MM.1S (cell line): Measurements from ENCODE around the gene MYBL2.
"Not testable (repeated sequence)": the region's sequence is repeated elsewhere in the genome, so short reads cannot be mapped to it uniquely, and the experiment has no call there.

Experiments
- DNase-seq: peaks from one replicate; pipeline ENCODE4 v3.0.0-alpha.2; 2015
- H2AFZ ChIP-seq: fragments of 300-600 bp; sonication (generic); 2 replicates; pipeline ENCODE4 v1.6.0; 2016; ENCODE audit warnings: antibody characterized with exemption, low read length
- H3F3A ChIP-seq: fragments of 300-600 bp; sonication (generic); 2 replicates; pipeline ENCODE4 v1.6.1; 2016; ENCODE audit warnings: mild to moderate bottlenecking, antibody characterized with exemption, low read length, moderate library complexity, mixed read lengths; ENCODE audit not compliant: insufficient read depth
- H3K27ac ChIP-seq: fragments of 300-600 bp; sonication (generic); 2 replicates; pipeline ENCODE4 v1.5.1; 2016; ENCODE audit warnings: mild to moderate bottlenecking, low read length
- H3K27me3 ChIP-seq: fragments of 300-600 bp; sonication (generic); replicated peaks from 2 replicates; pipeline ENCODE4 v1.6.0; 2016; ENCODE audit warnings: low read length; ENCODE audit not compliant: insufficient read depth
- H3K36me3 ChIP-seq: fragments of 300-600 bp; sonication (generic); replicated peaks from 2 replicates; pipeline ENCODE4 v1.6.1; 2016; ENCODE audit warnings: mild to moderate bottlenecking, low read length, mixed read lengths; ENCODE audit not compliant: insufficient read depth
- H3K4me1 ChIP-seq: fragments of 300-600 bp; sonication (generic); 2 replicates; pipeline ENCODE4 v1.6.1; 2016; ENCODE audit warnings: low read length, mixed read lengths
- H3K4me2 ChIP-seq: fragments of 300-600 bp; sonication (generic); 2 replicates; pipeline ENCODE4 v1.6.0; 2016; ENCODE audit warnings: low read depth, low read length
- H3K4me3 ChIP-seq: fragments of 300-600 bp; sonication (generic); 2 replicates; pipeline ENCODE4 v1.5.1; 2016; ENCODE audit warnings: low read length, mixed read lengths
- H3K79me2 ChIP-seq: fragments of 300-600 bp; sonication (generic); 2 replicates; pipeline ENCODE4 v1.6.1; 2016; ENCODE audit warnings: mixed run types, low read length, mixed read lengths
- H3K9ac ChIP-seq: fragments of 300-600 bp; sonication (generic); 2 replicates; pipeline ENCODE4 v1.6.1; 2016; ENCODE audit warnings: low read length, mixed read lengths
- H3K9me2 ChIP-seq: fragments of 300-600 bp; sonication (generic); replicated peaks from 2 replicates; pipeline ENCODE4 v1.6.1; 2016; ENCODE audit warnings: mild to moderate bottlenecking, low read length, mixed read lengths; ENCODE audit not compliant: insufficient read depth
- H3K9me3 ChIP-seq: fragments of 300-600 bp; sonication (generic); replicated peaks from 2 replicates; pipeline ENCODE4 v1.6.1; 2016; ENCODE audit warnings: mild to moderate bottlenecking, low read length, mixed read lengths; ENCODE audit not compliant: insufficient read depth
- H4K20me1 ChIP-seq: fragments of 300-600 bp; sonication (generic); 2 replicates; pipeline ENCODE4 v1.6.1; 2016; ENCODE audit warnings: mild to moderate bottlenecking, low read length, moderate library complexity, mixed read lengths; ENCODE audit not compliant: insufficient read depth
- EZH2 ChIP-seq: fragments of 300-600 bp; sonication (generic); optimal IDR thresholded peaks from 2 replicates; pipeline ENCODE3; 2017; ENCODE audit warnings: low read depth, mild to moderate bottlenecking, antibody characterized with exemption, low read length, mixed read lengths
- EZH2phosphoT487 ChIP-seq: fragments of 300-600 bp; sonication (generic); IDR thresholded peaks from 2 replicates; pipeline ENCODE4 v1.6.1; 2018; ENCODE audit warnings: antibody characterized with exemption, low read length
- TF ChIP-seq, protein P1 (sequence below): fragments of 300-600 bp; sonication (generic); IDR thresholded peaks from 2 replicates; pipeline ENCODE4 v1.5.1; 2016; ENCODE audit warnings: antibody characterized with exemption, low read length, mixed read lengths

MYBL2 gene

DNA sequence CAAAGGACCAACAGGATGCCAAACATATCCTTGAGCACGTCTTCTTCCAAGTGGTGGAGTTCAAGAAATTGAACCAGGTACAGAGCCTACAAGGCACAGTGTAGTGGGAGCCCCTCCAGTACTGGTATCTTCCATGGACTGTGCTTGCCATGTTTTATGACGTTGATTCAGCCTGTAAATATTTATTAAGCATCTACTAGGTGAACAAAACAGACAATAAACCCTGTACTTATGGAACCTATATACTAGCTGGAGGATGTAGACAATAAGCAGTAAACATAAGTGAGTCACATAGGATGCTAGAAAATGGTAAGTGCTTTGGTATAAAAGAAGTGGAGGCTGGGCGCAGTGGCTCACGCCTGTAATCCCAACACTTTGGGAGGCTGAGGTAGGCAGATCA lies 24.4 kb upstream of the MYBL2 start:
- no peaks in the 10 kb centered on the region for H3K79me2 ChIP-seq
- H3K9me2 ChIP-seq = no peaks in the 10 kb centered on the region
- H3K36me3 ChIP-seq = no peaks in the 10 kb centered on the region
- no peak overlapping the region for H2AFZ ChIP-seq
- no peak overlapping the region for H3K4me2 ChIP-seq
- DNase-seq = no peak
- no peak for TF ChIP-seq EZH2phosphoT487
- TF ChIP-seq EZH2 = no peak
- TF ChIP-seq, protein P1, sequence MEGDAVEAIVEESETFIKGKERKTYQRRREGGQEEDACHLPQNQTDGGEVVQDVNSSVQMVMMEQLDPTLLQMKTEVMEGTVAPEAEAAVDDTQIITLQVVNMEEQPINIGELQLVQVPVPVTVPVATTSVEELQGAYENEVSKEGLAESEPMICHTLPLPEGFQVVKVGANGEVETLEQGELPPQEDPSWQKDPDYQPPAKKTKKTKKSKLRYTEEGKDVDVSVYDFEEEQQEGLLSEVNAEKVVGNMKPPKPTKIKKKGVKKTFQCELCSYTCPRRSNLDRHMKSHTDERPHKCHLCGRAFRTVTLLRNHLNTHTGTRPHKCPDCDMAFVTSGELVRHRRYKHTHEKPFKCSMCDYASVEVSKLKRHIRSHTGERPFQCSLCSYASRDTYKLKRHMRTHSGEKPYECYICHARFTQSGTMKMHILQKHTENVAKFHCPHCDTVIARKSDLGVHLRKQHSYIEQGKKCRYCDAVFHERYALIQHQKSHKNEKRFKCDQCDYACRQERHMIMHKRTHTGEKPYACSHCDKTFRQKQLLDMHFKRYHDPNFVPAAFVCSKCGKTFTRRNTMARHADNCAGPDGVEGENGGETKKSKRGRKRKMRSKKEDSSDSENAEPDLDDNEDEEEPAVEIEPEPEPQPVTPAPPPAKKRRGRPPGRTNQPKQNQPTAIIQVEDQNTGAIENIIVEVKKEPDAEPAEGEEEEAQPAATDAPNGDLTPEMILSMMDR = no peak
- H3K9ac ChIP-seq = no peak overlapping the region
- H3K27ac ChIP-seq = no peak overlapping the region
- no peaks in the 10 kb centered on the region for H4K20me1 ChIP-seq
- H3K27me3 ChIP-seq = no peaks in the 10 kb centered on the region
- H3K4me1 ChIP-seq = no peaks in the 10 kb centered on the region
- H3F3A ChIP-seq = no peaks in the 10 kb centered on the region
- H3K9me3 ChIP-seq = no peaks in the 10 kb centered on the region
- no peak overlapping the region for H3K4me3 ChIP-seq

DNA sequence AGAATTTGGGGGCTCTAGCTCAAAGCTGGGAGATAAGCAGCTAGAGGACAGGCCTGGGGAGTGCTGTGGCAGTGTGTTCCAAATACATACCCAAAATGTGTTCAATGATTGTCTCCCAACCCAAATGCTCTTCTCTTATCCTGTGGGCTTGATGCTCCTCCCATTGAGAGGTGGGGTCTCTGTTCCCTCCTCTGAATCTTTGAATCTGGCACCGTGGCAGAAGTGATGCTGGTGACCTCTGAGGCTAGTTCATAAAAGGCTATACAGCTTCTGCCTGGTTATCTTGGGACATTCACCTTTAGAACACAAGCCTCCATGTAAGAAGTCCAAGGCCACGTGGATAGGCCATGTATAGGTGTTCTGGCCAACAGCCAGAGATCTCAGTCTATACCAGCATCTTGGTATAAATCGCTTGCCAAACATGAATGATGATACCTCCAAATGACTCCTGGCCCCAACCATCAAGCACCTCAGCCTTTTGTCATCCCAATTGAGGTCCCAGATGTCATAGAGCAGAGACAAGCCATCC lies 15.9 kb upstream of the MYBL2 start:
- H3K4me3 ChIP-seq = no peak overlapping the region
- H3K4me2 ChIP-seq = no peak overlapping the region
- no peak overlapping the region for H3K27ac ChIP-seq
- H2AFZ ChIP-seq = no peak overlapping the region
- no peaks in the 10 kb centered on the region for H3F3A ChIP-seq
- H3K27me3 ChIP-seq = no peaks in the 10 kb centered on the region
- no peaks in the 10 kb centered on the region for H3K79me2 ChIP-seq
- TF ChIP-seq EZH2phosphoT487 = no peak
- TF ChIP-seq EZH2 = no peak
- TF ChIP-seq, protein P1 = no peak
- H3K9me3 ChIP-seq = no peaks in the 10 kb centered on the region
- no peaks in the 10 kb centered on the region for H3K9me2 ChIP-seq
- DNase-seq = no peak
- no peaks in the 10 kb centered on the region for H4K20me1 ChIP-seq
- H3K36me3 ChIP-seq = no peaks in the 10 kb centered on the region
- no peak overlapping the region for H3K9ac ChIP-seq
- H3K4me1 ChIP-seq = no peaks in the 10 kb centered on the region

DNA sequence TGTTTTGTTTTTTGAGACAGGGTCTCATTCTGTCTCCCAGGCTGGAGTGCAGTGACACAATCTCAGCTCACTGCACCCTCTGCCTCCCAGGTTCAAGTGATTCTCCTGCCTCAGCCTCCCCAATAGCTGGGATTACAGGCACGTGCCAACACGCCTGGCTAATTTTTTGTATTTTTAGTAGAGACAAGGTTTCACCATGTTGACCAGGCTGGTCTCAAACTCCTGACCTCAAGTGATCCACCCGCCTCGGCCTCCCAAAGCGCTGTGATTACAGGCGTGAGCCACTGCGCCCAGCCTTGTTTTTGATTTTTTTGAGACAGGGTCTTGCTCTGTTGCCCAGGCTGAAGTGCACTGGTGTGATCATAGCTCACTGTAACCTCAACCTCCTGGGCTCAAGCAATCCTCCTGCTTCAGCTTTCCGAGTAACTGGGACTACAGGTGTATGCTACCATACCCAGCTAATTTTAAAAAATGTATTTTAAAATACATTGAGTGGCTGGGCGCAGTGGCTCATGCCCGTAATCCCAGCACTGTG lies 15.2 kb upstream of the MYBL2 start:
- H3F3A ChIP-seq, H3K4me1 ChIP-seq, H2AFZ ChIP-seq, H3K9me2 ChIP-seq, H3K79me2 ChIP-seq, H3K9ac ChIP-seq, H3K4me3 ChIP-seq, H3K27me3 ChIP-seq, H3K4me2 ChIP-seq, H4K20me1 ChIP-seq, H3K9me3 ChIP-seq, H3K36me3 ChIP-seq, H3K27ac ChIP-seq, DNase-seq: not testable (repeated sequence)

DNA sequence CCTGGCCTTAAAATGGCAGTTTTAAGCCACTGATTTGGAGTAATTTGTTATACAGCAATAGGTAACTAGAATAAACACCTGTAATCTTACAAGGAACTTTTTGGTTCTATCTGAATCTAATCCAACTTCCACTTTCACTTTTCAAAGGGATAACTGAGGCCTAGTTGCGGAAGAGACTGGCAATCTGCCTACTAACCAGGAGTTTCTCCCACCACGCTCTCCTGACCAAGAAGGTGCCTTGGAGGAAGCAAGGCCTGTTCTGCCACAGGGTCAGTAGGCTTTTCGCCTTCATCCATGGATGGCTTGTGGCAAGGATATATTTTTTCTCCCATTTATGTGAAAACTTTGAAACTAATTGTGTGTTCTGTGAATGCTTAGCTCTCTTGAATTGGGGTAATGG lies 12.9 kb upstream of the MYBL2 start:
- no peaks in the 10 kb centered on the region for H3K9me3 ChIP-seq
- H3K4me3 ChIP-seq = no peak overlapping the region
- no peaks in the 10 kb centered on the region for H3K27me3 ChIP-seq
- H4K20me1 ChIP-seq = no peaks in the 10 kb centered on the region
- H3K9me2 ChIP-seq = no peaks in the 10 kb centered on the region
- DNase-seq = no peak
- H3K27ac ChIP-seq = no peak overlapping the region
- peaks cover 18% of the 10 kb centered on the region for H3F3A ChIP-seq
- H3K4me2 ChIP-seq = no peak overlapping the region
- TF ChIP-seq, protein P1 = no peak
- no peak for TF ChIP-seq EZH2
- TF ChIP-seq EZH2phosphoT487 = no peak
- no peak overlapping the region for H2AFZ ChIP-seq
- H3K9ac ChIP-seq = no peak overlapping the region
- H3K4me1 ChIP-seq = peaks cover 8% of the 10 kb centered on the region; the same call in 1 of the 2 replicates
- no peaks in the 10 kb centered on the region for H3K36me3 ChIP-seq
- no peaks in the 10 kb centered on the region; the same call in 1 of the 2 replicates for H3K79me2 ChIP-seq

DNA sequence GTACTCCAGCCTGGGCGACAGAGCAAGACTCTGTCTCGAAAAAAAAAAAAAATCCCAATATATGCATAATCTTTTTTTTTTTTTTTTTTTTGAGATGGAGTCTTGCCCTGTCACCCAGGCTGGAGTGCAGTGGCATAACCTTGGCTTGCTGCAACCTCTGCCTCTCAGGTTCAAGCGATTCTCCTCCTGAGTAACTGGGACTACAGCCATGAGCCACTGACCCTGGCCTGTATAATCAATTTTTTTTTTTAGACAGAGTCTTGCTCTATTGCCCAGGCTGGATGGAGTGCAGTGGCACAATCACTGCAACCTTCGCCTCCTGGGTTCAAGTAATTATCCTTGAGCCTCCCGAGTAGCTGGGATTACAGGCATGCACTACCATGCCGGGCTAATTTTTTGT lies 11.7 kb upstream of the MYBL2 start:
- H3K36me3 ChIP-seq, H3K79me2 ChIP-seq, DNase-seq, H3K4me3 ChIP-seq, H2AFZ ChIP-seq, H3K4me1 ChIP-seq, H3K9me3 ChIP-seq, H3K4me2 ChIP-seq, H3K9me2 ChIP-seq, H3K27me3 ChIP-seq, H4K20me1 ChIP-seq, H3K9ac ChIP-seq, H3K27ac ChIP-seq: not testable (repeated sequence)
- H3F3A ChIP-seq = peaks cover 19% of the 10 kb centered on the region
